ENCODE measurements around the gene GPR37.

Gene GPR37

GRCh38 chr7:124780608-124781007 is 15.0 kb upstream of the GPR37 start:
- DNase-seq (ENCODE audit: low spot score): no peak

DNA sequence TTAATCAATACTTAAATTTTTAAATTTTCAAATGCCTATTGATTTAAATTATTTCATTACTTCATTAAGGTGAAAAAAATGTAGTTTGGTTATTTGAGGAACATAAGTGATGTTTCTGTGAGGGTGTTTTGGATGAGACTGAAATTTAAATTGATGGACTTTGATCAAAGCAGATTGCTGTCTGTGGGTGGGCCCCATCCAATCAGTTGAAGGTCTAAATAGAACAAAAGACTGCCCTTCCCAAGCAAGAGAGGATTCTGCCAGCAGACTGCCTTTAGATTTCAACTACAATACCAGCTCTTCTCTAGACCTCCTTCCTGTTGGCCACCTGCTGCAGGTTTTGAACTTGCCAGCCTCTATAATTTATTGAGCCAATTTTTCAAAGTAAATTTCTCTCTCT is 14.5 kb upstream of the GPR37 start:
- DNase-seq (ENCODE audit: low spot score): no peak

DNA sequence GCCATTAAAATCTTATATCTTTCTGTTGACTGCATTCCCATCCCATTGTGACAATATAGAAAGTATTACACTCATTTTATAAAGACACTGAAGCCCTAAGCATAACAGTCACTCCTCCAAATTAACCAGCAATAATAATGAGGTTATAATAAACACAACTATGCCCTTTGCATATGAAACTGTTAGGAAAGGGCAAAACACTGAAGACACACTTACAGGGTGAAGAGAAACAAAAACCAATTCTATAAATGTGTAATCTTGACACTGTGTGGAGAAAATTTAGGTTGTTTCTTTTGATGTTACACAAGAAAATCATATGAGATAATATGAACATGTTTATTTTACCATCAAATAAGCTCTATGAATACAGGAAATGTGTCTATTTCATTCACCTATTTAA is 14.0 kb upstream of the GPR37 start:
- DNase-seq (ENCODE audit: low spot score): no peak

GRCh38 chr7:124779194-124779593 is 13.6 kb upstream of the GPR37 start:
- DNase-seq (ENCODE audit: low spot score): no peak

GRCh38 chr7:124777268-124777667 is 11.7 kb upstream of the GPR37 start:
- DNase-seq (ENCODE audit: low spot score): no peak

- no peak for DNase-seq (ENCODE audit: low spot score)
These were observed 10.6 kb upstream of the GPR37 start for GRCh38 chr7:124776153-124776552.

- DNase-seq (ENCODE audit: low spot score): no peak
These were observed 9.8 kb upstream of the GPR37 start for GRCh38 chr7:124775422-124775821.

DNA sequence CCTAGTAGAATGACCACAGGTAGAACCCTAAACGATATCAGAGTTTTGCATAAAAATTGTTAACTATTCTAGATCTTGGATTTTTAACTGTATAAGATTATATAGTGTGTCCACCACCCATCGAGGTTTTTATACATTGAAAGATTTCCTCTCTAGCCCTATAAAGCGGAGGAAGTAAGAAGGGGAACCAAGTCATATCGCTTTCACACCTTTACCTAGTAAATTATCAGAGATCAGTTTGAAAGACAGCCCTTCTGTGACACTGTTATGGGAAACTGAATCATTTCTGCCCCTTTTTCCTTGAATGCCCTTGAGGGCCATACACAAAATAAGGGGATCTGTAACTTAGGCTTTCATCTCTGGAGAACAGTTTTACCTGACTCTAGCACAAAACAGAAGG is 8.3 kb upstream of the GPR37 start:
- DNase-seq (ENCODE audit: low spot score): no peak

- DNase-seq (ENCODE audit: low spot score): no peak
These were observed 7.7 kb upstream of the GPR37 start for GRCh38 chr7:124773339-124773738.

- DNase-seq (ENCODE audit: low spot score): no peak
These were observed 3.5 kb upstream of the GPR37 start for GRCh38 chr7:124769136-124769535.

- no peak for DNase-seq (ENCODE audit: low spot score)
These were observed 2.9 kb upstream of the GPR37 start for GRCh38 chr7:124768525-124768924.

DNA sequence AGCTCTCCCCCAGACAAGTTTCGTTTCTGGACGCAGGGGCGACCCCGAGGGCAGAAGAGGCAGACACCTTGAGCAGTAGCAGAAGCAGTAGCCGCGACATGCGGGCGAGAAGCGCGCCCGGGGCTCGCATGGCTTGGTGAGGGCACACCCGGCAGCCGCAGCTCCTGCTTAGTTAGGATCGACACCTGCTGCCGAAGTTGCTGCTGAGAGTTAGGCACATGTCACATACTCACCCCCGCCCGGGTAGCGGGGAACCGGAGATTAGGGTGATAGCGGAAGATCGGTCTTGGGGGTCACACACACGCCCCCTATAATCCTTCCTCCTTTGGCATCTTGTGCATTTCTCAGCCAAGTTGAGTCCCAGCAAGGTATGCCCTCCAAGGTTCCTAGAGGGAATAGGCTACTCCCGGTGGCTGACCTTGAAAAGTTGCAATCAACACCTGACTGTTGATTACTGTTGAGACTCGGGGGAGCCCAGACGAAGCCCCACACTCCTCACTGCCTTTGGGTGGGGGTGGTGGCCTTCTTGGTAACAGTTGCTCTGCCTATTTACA is 668 bp downstream of the GPR37 start:
- no peak for DNase-seq (ENCODE audit: low spot score)

DNA sequence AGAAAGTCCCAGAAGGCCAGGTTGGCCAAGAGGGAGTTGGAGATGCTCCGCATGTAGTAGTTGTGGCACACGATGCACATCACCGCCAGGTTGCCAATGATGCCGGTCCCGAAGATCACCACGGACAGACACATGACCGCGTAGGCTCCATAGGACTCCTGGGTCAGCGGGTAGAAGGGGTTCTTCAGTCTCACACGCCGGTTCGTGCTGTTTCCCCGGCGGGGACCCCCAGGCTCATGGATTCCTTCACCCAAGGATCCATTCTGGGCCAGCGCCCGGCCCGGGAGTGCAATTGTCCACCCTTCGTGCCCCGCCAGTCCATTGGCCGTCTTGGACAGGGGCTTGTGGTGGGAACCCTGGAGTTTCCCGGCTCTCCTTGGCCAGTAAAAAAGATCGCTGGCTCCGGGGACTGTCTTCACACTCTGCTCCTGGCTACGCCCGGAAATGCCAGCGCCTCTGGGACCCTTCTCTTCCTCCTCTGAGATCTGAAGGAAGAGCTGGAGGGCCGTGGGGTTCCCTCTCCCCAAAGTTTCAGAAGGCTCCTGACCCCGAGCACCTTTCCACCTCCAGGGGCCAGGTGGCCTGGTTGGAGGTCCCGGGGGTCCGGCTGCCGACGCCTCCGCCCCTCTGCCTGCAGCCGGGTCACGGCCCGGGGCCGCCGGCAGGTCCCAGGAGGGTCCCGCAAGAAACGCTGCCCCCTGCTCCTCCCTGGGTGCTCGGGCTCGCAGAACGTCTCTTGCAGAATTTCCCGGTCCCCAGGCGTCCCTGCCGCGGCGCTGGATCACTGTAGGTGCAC is 1.3 kb downstream of the GPR37 start:
- no peak for DNase-seq (ENCODE audit: low spot score)

GRCh38 chr7:124762611-124763143 is 2.9 kb downstream of the GPR37 start:
- no peak for DNase-seq (ENCODE audit: low spot score)

DNA sequence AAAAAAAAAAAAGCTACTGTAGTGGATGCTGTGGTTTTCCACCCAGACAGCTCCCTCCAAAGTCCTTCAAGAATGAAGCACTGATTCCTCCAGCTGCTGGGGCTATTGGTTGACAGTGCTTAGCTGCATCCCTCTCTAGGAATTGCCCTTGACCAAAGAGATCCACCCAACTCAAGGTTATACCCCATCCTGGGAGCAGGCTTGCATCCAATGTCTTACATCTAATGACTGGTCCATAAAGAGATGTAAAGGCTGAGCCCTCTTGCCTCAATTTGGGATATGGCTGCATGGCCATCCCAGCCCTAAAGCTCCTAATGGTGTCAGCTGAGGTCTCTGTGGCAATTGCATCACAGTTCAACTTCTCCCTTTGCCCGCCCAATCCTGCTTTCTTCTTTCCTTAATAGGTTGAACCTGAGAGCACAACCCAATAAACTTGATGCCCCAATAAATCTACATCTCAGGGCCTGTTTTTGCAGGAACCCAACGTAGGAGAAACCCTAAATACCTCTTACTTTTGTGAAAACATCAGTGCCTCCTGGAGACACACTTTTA is 4.4 kb downstream of the GPR37 start:
- no peak for DNase-seq (ENCODE audit: low spot score)

DNA sequence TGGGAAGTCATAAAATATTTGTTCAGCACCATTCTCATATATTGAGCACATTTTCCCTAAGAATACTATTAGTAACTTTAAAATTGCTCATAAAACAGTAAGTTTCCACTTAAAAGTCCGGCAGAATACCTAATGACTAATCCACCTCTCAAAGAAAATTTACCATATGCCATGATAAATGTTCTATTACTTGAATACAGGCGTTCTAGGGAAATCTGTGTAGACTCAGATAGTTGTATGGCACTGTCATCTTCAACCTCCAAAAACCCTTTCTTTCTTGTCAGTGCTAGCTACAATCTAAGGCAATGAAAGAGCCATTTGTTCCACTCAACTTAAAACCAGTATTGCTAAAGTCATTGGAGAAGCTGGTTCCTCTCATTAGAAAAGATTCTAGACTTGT is 7.3 kb downstream of the GPR37 start:
- DNase-seq (ENCODE audit: low spot score): no peak

- DNase-seq (ENCODE audit: low spot score): no peak
These were observed 10.9 kb downstream of the GPR37 start for GRCh38 chr7:124754576-124755268.

DNA sequence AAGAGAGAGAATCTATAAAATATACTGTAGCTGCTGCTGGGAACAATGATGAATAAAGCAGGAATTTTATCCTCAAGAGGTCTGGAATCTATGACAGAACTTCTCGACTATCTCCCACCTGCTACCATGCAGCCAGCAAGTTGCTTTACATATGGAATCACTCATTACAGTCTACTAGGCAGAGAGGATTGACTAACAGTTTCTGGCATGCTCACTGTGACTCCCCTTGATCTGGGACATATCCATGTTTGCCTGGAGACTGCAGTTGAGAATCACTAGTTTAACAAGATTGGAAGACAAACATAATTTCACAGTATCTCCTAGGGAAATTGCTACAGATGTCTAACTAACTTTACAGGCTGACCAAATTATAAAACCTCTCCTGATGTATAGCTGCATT is 13.3 kb downstream of the GPR37 start:
- DNase-seq (ENCODE audit: low spot score): no peak

DNA sequence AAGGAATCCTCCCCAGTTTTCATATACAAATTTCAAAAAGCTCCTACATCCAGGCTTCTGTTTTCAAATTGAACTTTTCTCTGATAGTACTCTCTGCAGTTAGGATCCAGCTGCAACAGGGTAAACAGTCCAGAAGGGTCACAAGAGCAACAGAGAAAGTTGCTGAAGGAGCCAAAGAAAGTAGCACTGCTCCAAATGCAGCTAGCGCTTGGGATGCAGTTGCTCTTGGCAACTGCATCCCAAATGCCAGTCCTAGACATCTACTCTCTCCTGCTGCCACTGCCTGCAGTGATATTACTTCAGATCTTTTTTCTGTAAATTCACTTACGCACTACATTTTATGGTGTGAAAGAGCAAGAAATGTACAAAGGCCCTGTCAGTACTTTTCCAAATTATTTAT is 14.6 kb downstream of the GPR37 start:
- DNase-seq (ENCODE audit: low spot score): no peak

- no peak for DNase-seq (ENCODE audit: low spot score)
These were observed 18.5 kb downstream of the GPR37 start for GRCh38 chr7:124747072-124747471.

GRCh38 chr7:124738639-124739038 is 27.0 kb downstream of the GPR37 start:
- DNase-seq (ENCODE audit: low spot score): no peak

DNA sequence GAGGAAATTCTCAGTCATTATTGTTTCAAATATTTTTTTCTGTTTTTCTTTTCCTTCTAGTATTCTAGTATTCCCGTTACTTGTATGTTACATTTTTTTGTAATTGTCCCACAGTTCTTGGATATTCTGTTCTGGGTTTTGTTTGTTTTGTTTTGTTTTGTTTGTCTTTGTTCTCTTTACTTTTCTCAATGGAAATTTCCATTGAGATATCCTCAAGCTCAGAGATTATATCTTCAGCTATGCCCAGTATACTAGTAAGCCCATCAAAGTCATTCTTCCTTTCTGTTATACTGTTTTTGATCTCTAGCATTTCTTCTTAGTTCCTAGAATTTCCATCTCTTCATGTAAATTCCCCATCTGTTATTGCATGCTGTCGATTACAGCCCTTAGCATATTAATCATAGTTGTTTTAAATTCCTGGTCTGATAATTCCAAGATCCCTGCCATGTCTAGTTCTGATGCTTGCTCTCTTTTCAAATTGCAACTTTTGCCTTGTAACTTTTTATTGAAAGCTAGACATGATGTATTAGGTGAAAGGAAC is 27.8 kb downstream of the GPR37 start:
- DNase-seq (ENCODE audit: low spot score): no peak

DNA sequence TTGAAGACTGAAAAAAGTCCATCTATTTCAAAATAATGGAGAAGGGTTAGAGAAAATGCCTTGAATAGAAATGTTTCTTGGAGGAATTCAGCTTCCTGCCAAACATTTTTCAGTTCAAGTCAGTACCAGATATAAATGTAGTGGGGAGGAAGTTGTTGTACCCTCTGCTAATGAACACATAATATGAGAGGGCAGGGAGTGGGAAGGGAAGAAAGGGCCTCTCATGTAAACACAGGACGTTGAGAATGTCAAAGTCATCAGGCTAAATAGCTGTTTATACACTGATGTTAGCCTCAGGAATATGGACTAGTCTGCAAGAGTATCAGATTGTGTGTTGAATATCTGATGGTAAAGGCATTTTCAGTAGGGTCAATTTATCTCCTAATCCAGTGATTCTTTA is 37.0 kb downstream of the GPR37 start:
- DNase-seq (ENCODE audit: low spot score): no peak

Measured in cerebellar cortex (tissue), 1 donor.